HG03521 (cell line): ENCODE results near the gene MRPS18A.
A peak's percentile ranks its signal among the peaks of the same experiment; 100 is the strongest.
"Not testable (repeated sequence)": the region's sequence is repeated elsewhere in the genome, so short reads cannot be mapped to it uniquely, and the experiment has no call there.

Experiments
- ATAC-seq: cut with Tn5 transposase; IDR thresholded peaks from one replicate; pipeline ENCODE4 v1.9.1; 2021; ENCODE audit warnings: mild to moderate bottlenecking, moderate library complexity; ENCODE audit not compliant: unreplicated experiment

MRPS18A gene

GRCh38 chr6:43671801-43672690 is 15.5 kb downstream of the MRPS18A start:
- no peak for ATAC-seq

- ATAC-seq, result no peak
These were observed 16.4 kb downstream of the MRPS18A start for GRCh38 chr6:43671011-43671800.

- no peak for ATAC-seq
These were observed 17.0 kb downstream of the MRPS18A start for GRCh38 chr6:43670623-43670986.

GRCh38 chr6:43669922-43670622 is 17.5 kb downstream of the MRPS18A start:
- ATAC-seq, result no peak

DNA sequence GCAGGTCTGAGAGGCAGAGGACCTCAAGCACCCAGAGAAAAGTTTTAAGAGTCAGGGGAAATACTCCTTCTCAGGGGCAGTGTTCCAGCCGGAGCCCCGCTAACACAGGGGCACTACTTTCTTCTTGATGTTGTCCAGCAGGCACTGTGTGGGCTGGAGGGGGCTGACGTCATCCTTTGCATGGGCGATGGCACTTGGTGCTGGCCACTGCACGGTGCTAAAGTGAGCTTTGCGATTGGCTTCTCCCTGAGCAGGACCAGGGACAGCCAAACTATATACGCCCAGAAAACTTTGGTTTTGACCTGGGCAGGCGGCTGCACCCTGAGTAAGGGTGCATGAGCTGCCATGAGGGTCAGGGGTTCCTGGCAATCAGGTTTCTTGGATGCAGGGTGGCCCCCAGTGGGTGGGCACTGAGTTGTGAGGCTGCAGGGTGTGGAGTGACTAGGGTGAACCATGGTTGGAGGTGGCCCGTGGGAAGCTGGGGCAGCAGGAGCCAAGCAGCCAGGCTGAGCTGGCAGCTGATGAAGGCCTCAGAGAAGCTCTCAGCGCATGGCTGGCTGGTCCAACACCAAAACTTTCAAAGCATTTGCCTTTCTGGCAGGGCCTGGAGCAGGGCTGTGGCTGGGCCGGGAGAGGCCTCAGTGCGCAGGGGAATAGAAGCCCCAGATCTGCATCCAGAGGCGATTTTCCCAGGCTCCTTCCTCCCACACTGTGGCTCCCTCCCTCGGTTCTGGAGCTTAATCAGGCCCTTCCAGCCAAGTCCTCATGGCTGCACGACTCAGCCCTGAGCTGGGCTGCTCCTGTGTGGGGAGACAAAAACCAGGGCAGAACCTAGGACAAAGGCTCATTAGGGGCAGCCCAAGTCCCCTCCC is 18.3 kb downstream of the MRPS18A start:
- no peak for ATAC-seq

- peak; percentile 41 for ATAC-seq
These were observed 19.2 kb downstream of the MRPS18A start for GRCh38 chr6:43668151-43669028.

DNA sequence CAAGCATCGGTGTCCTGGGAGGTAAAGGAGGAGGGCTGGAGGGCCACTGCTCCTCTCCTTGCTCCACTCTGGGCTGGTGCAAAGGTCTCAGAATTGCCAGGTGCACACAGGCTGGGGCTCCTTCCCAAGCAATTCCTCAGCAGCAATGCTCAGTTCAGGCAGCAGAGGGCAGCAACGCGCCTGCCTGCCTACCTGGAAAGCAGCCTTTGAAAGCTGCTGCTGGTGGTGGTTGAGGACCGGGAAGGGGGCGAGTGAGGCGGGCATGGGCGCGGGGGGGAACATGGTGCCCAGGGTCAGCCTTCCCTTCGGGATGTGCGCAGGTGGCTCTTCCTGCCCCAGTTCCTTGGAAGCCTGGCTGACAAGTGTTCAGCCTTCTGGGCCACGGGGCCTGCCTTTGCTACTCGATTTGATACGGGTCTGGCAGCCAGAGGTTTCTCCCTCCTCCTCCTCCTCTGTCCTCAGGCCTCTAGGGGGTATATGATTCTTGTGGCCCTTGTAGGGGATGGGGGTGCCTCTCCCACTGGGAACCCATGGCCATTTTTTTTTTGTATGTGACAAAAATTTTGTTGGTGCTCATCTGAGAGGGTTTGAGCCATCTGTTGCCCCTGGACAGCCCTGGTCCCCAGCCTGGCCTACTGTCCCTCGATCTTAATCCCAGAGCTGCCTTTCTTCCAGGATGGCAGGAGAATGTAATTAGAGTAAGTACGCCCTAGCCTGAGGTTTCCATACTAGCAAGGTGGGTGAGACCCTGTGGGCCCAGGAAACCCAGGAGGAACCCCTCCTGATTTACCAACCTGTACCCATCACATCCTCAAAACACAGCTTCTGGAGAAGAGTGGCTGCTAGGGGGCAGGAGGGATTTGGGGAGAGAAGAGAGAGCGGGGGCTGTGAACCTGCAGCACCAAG is 20.1 kb downstream of the MRPS18A start:
- no peak for ATAC-seq

- no peak for ATAC-seq
These were observed 21.2 kb downstream of the MRPS18A start for GRCh38 chr6:43666196-43666920.

GRCh38 chr6:43665376-43665775 is 22.2 kb downstream of the MRPS18A start:
- ATAC-seq, result no peak

DNA sequence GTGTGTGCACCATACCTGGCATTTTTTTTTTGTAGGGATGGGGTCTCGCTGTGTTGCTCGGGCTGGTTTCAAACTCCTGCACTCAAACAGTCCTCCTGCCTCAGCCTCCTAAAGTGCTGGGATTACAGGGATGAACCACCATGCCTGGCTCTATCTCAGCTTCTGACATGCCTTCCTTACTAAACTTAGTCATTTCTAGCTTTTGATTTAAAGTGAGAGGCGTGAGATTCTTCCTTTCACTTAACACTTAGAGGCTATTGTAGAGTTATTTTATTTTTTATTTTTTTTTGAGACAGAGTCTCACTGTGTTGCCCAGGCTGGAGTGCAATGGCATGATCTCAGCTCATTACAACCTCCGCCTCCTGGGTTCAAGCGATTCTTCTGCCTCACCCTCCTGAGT is 24.6 kb downstream of the MRPS18A start:
- not testable (repeated sequence) for ATAC-seq

DNA sequence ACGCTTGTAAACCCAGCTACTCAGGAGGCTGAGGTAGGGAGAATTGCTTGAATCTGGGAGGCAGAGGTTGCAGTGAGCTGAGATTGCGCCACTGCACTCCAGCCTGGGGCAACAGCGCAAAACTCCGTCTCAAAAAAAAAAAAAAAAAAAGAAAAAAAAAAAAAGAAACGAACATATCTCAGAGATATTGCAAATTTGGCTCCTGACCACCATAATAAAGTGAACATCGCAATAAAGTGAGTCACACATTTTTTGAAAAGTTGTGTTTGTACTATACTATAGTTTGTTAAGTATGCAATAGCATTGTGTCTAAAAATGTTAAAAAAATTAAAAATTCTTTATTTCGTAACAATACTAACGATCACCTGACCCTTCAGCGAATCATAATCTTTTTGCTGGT is 29.4 kb downstream of the MRPS18A start:
- ATAC-seq, result no peak

GRCh38 chr6:43657221-43657802 is 30.3 kb downstream of the MRPS18A start:
- ATAC-seq, result no peak

DNA sequence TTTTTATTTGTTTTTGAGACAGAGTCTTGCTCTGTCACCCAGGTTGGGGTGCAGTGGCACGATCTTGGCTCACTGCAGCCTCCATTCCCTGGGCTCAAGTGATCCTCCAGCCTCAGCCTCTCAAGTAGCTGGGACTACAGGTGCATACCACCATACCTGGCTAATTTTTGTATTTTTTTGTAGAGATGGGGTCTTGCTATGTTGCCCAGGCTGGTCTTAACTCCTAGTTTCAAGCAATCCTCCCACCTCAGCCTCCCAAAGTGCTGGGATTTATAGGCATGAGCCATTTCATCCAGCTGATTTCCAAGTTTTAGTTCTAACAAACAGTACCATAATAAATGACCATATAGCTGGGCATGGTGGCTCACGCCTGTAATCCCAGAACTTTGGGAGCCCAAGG is 34.8 kb downstream of the MRPS18A start:
- not testable (repeated sequence) for ATAC-seq

GRCh38 chr6:43648248-43648647 is 39.3 kb downstream of the MRPS18A start:
- ATAC-seq, result no peak

DNA sequence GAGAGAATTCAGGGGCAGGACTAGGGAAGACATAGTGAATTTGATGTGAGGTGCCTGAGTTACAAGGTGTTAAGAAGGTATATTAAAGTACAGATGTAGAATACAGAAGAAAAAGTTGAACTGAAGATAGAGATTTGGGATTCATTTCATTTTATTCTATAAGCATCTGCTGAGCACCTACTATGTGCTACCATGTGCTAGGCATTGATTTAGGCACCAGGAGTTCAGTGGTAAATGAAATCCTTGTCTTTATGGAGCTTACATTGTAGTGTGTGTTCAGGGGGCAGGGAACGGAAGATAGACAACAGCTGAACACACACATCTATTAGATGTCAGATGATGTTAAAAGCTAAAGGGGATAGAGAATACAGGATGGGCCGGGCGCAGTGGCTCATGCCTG is 40.0 kb downstream of the MRPS18A start:
- ATAC-seq, result no peak

DNA sequence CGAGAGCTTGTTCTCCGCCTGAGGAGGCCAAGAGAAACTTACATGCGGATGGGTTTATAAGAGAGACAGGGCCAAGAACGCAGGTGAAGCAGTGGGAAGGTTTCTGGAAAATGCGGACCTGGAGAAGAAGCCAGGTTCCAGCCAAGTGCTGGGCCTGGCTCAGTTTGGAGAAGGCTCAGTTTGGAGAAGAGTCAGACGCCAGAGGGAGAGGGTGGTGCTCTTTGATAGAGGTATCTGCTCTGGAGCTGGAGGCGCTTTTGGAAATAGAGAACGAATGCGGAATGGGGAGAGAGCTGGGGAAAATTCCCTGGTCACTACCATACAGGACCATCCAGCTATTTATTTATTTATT is 42.0 kb downstream of the MRPS18A start:
- no peak for ATAC-seq

GRCh38 chr6:43644940-43645612 is 42.5 kb downstream of the MRPS18A start, which contains the start of gene RSPH9:
TSS of gene RSPH9 (plus strand) at chr6:43645036. CDS start at chr6:43645099, 63 bp downstream.
- no peak for ATAC-seq
